GM15510 (cell line): ENCODE measurements around the gene TMEM131L.

Experiments
- POLR2A ChIP-seq: IDR thresholded peaks from 3 replicates; pipeline ENCODE4 v1.6.1; 2011; ENCODE audit warnings: borderline replicate concordance; ENCODE audit not compliant: insufficient read length; ENCODE audit errors: extremely low read depth

Gene TMEM131L

GRCh38 chr4:153610623-153611376 is 144.6 kb downstream of the TMEM131L start:
- TF ChIP-seq POLR2A = no peak

GRCh38 chr4:153611679-153612078 is 145.5 kb downstream of the TMEM131L start:
- no peak for TF ChIP-seq POLR2A

GRCh38 chr4:153612878-153613277 is 146.7 kb downstream of the TMEM131L start:
- no peak for TF ChIP-seq POLR2A

- no peak for TF ChIP-seq POLR2A
These were observed 149.9 kb downstream of the TMEM131L start for GRCh38 chr4:153616006-153616555.

GRCh38 chr4:153618833-153619232 is 152.7 kb downstream of the TMEM131L start:
- no peak for TF ChIP-seq POLR2A

GRCh38 chr4:153619811-153620210 is 153.7 kb downstream of the TMEM131L start:
- TF ChIP-seq POLR2A = no peak

- no peak for TF ChIP-seq POLR2A
These were observed 154.2 kb downstream of the TMEM131L start for GRCh38 chr4:153620352-153620751.

GRCh38 chr4:153622093-153622492 is 155.9 kb downstream of the TMEM131L start:
- no peak for TF ChIP-seq POLR2A

- no peak for TF ChIP-seq POLR2A
These were observed 156.6 kb downstream of the TMEM131L start for GRCh38 chr4:153622778-153623240.

- no peak for TF ChIP-seq POLR2A
These were observed 157.3 kb downstream of the TMEM131L start for GRCh38 chr4:153623491-153623890.

- no peak for TF ChIP-seq POLR2A
These were observed 162.7 kb downstream of the TMEM131L start for GRCh38 chr4:153628796-153629315.

GRCh38 chr4:153629776-153630175 is 163.6 kb downstream of the TMEM131L start:
- TF ChIP-seq POLR2A = no peak

- TF ChIP-seq POLR2A = no peak
These were observed 168.7 kb downstream of the TMEM131L start for GRCh38 chr4:153634738-153635353.

- TF ChIP-seq POLR2A = no peak
These were observed 169.7 kb downstream of the TMEM131L start for GRCh38 chr4:153635846-153636245.

GRCh38 chr4:153637201-153637600 is 171.0 kb downstream of the TMEM131L start:
- TF ChIP-seq POLR2A = no peak

GRCh38 chr4:153638011-153638410 is 171.9 kb downstream of the TMEM131L start:
- no peak for TF ChIP-seq POLR2A

- TF ChIP-seq POLR2A = no peak
These were observed 172.8 kb downstream of the TMEM131L start for GRCh38 chr4:153638999-153639398.
